ENCODE results near the gene GDF9.

GRCh38 chr5:132901036-132901435 is 34.8 kb upstream of the GDF9 start:
- TF ChIP-seq CTCF (conservative IDR thresholded peaks at IDR 0.05; ENCODE audit: low read length), result no peak
- no peak for TF ChIP-seq EZH2phosphoT487 (IDR thresholded peaks at IDR 0.05; ENCODE audit: borderline replicate concordance, low read depth, low read length)

All from OCI-LY7 (cell line).